ENCODE data around the gene SNX18. TPM values are rescaled to one million over a fixed set of nuclear protein-coding genes. Genes with fewer than 3 reads are reported as not detected.

SNX18 gene
- total RNA-seq, 1 experiment from 2014 or later: 16.0 TPM

GRCh38 chr5:54561651-54562050, 44.1 kb downstream of the SNX18 start (continued):
- TF ChIP-seq MAX (IDR thresholded peaks at IDR 0.05): no peak

- Histone ChIP-seq H3K4me3 (replicated peaks in 1 of 2; ENCODE audit: low read depth in 1 of 2, low read length in 2 of 2) (no peak overlapping the region), H3K36me3 (ENCODE audit: control insufficient read depth in 1 of 2, insufficient read depth in 2 of 2, low read length in 2 of 2) (no peaks in the 10 kb centered on the region), H3K27me3 (ENCODE audit: insufficient read depth, low read length) (no peaks in the 10 kb centered on the region), H3K4me2 (ENCODE audit: low read length) (no peak overlapping the region), H3K9me3 (ENCODE audit: control insufficient read depth in 1 of 2, insufficient read depth in 1 of 2, low read depth in 1 of 2, low read length in 2 of 2) (no peaks in the 10 kb centered on the region), H3K9ac (ENCODE audit: low read length) (no peak overlapping the region), H2AFZ (ENCODE audit: low read depth, low read length, poor library complexity, severe bottlenecking) (no peak overlapping the region), H3K27ac (ENCODE audit: low read depth, low read length) (no peak overlapping the region), H3K9me2 (ENCODE audit: insufficient read depth) (no peaks in the 10 kb centered on the region), H3K79me2 (ENCODE audit: insufficient read depth, low read length) (no peaks in the 10 kb centered on the region), H4K20me1 (ENCODE audit: insufficient read depth) (no peaks in the 10 kb centered on the region), H3K4me1 (ENCODE audit: control insufficient read depth in 1 of 2, insufficient read depth in 2 of 2, low read length in 2 of 2) (no peaks in the 10 kb centered on the region)
- ChIA-PET CTCF (no interaction called here), RAD21 (ENCODE audit: low non-redundant PET in 1 of 2, low total read pairs in 2 of 2, uncharacterized antibody in 2 of 2, unreplicated experiment in 2 of 2) (no interaction called here), POLR2A (no interaction called here)
- intact Hi-C loops (cut with micrococcal nuclease): no loop called here
- no TSS peak for BruUV-seq (replicated peaks)
- DNase-seq (ENCODE audit: low read depth, low spot score) (no peak), ATAC-seq (no peak)
- TF ChIP-seq ATF3 (IDR thresholded peaks at IDR 0.05) (no peak), MAX (IDR thresholded peaks at IDR 0.05) (no peak), EZH2 (IDR thresholded peaks at IDR 0.05) (no peak), SRF (IDR thresholded peaks at IDR 0.05; ENCODE audit: low read depth) (no peak), CEBPB (IDR thresholded peaks at IDR 0.05; ENCODE audit: low read depth) (no peak), REST (IDR thresholded peaks at IDR 0.05; ENCODE audit: low read depth) (no peak), CTCF (IDR thresholded peaks at IDR 0.05 in 2 of 3, conservative IDR thresholded peaks at IDR 0.05 in 1 of 3; ENCODE audit: borderline replicate concordance in 1 of 3, insufficient read depth in 1 of 3, low read depth in 2 of 3, low read length in 2 of 3) (no peak), EGR1 (IDR thresholded peaks at IDR 0.05; ENCODE audit: low read depth) (no peak), RAD21 (IDR thresholded peaks at IDR 0.05; ENCODE audit: low read depth) (no peak), ELF1 (IDR thresholded peaks at IDR 0.05; ENCODE audit: borderline replicate concordance, low read depth) (no peak), ZNF274 (IDR thresholded peaks at IDR 0.05; ENCODE audit: low read depth, low read length) (no peak), EZH2phosphoT487 (IDR thresholded peaks at IDR 0.05; ENCODE audit: borderline replicate concordance) (no peak), TCF7L2 (IDR thresholded peaks at IDR 0.05; ENCODE audit: borderline replicate concordance, extremely low read depth, insufficient read depth, insufficient read length) (no peak), ZFX (IDR thresholded peaks at IDR 0.05) (no peak), CBX3 (IDR thresholded peaks at IDR 0.05; ENCODE audit: low read depth) (no peak), POLR2A (IDR thresholded peaks at IDR 0.05; ENCODE audit: borderline replicate concordance, extremely low read depth, insufficient read depth, insufficient read length) (no peak), YY1 (IDR thresholded peaks at IDR 0.05; ENCODE audit: extremely low read depth, insufficient replicate concordance, low read depth, low read length) (no peak), SP1 (IDR thresholded peaks at IDR 0.05; ENCODE audit: low read depth) (no peak), FOSL1 (IDR thresholded peaks at IDR 0.05; ENCODE audit: low read depth) (no peak), SIN3A (IDR thresholded peaks at IDR 0.05; ENCODE audit: low read depth) (no peak)
Observed at GRCh38 chr5:54563083-54563761, 45.7 kb downstream of the SNX18 start.
